ENCODE data around the gene SPOPL. TPM values are rescaled to one million over a fixed set of nuclear protein-coding genes. Genes with fewer than 3 reads are reported as not detected.

The SPOPL gene
- total RNA-seq, 1 experiment from 2014 or later: 31.6 TPM

DNA sequence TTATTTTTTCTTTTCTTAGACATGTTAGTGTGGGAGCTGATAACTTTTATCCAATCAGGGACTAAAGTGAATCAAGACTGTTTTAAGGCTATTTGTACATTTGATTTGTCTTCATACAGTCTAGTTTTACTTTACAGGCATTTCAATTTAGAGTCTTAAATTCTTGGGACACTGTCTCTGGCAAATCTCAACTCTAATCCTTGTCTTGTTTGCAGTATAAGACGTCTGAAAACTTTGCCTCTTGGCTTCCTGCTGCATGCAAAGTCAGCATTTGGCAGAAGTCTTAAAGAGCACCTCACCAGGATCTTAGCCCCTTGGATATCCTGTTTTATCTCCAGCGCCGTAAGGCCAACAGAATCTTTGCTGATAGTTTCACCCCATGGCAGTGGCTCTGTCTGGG is 30.3 kb downstream of the SPOPL start:
- Histone ChIP-seq H3K4me3 (ENCODE audit: low read depth, low read length) (no peak overlapping the region), H3K27me3 (replicated peaks; ENCODE audit: control insufficient read depth, insufficient read depth, low read length) (no peaks in the 10 kb centered on the region), H3K4me1 (peaks cover 4% of the 10 kb centered on the region), H3K36me3 (ENCODE audit: control insufficient read depth, insufficient read depth, low read length) (no peaks in the 10 kb centered on the region), H3K9me3 (no peaks in the 10 kb centered on the region)
- H3K9me3 Mint-ChIP-seq (ENCODE audit: unreplicated experiment): no peaks in the 10 kb centered on the region
- H3K36me3 Mint-ChIP-seq (ENCODE audit: insufficient read depth, unreplicated experiment): peaks cover 20% of the 10 kb centered on the region
- ChIA-PET CTCF (no interaction called here), POLR2A (no interaction called here)
- TF ChIP-seq, protein P1, sequence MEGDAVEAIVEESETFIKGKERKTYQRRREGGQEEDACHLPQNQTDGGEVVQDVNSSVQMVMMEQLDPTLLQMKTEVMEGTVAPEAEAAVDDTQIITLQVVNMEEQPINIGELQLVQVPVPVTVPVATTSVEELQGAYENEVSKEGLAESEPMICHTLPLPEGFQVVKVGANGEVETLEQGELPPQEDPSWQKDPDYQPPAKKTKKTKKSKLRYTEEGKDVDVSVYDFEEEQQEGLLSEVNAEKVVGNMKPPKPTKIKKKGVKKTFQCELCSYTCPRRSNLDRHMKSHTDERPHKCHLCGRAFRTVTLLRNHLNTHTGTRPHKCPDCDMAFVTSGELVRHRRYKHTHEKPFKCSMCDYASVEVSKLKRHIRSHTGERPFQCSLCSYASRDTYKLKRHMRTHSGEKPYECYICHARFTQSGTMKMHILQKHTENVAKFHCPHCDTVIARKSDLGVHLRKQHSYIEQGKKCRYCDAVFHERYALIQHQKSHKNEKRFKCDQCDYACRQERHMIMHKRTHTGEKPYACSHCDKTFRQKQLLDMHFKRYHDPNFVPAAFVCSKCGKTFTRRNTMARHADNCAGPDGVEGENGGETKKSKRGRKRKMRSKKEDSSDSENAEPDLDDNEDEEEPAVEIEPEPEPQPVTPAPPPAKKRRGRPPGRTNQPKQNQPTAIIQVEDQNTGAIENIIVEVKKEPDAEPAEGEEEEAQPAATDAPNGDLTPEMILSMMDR (IDR thresholded peaks at IDR 0.05; ENCODE audit: insufficient read depth in 1 of 2, low read depth in 1 of 2, low read length in 1 of 2, severe bottlenecking in 1 of 2, unreplicated experiment in 1 of 2): no peak
- H3K4me3 Mint-ChIP-seq (ENCODE audit: unreplicated experiment): no peak overlapping the region
- no TSS peak for BruUV-seq (replicated peaks)
- H3K27me3 Mint-ChIP-seq (ENCODE audit: insufficient read depth, unreplicated experiment): no peaks in the 10 kb centered on the region
- no peak overlapping the region for H3K27ac Mint-ChIP-seq (ENCODE audit: unreplicated experiment)
- DNase-seq: no peak
- intact Hi-C loops (cut with micrococcal nuclease; ENCODE audit: unreplicated experiment): no loop called here
- peaks cover 22% of the 10 kb centered on the region for H3K4me1 Mint-ChIP-seq (ENCODE audit: low read depth, unreplicated experiment)

DNA sequence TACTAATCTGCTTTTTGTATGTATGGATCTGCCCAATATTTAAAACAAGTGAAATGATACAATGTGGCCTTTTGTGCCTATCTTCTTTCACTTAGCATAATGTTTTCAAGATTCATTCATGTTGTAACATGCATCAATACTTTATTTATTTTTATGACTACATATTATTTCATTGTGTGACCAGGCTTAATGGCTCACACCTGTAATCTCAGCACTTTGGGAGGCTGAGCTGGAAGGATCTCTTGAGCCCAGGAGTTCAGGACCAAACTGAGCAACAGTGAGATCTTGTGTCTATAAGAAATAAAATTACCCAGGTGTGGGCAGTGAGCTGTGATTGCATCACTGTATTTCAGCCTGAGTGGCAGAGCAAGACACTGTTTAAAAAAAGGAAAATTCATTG is 33.2 kb downstream of the SPOPL start:
- intact Hi-C loops (cut with micrococcal nuclease; ENCODE audit: unreplicated experiment): no loop called here
- Histone ChIP-seq H3K36me3 (ENCODE audit: control insufficient read depth, insufficient read depth, low read length) (no peaks in the 10 kb centered on the region; the same call in 1 of the 2 replicates), H3K4me1 (peaks cover 10% of the 10 kb centered on the region), H3K4me3 (ENCODE audit: low read depth, low read length) (no peak overlapping the region), H3K27me3 (replicated peaks; ENCODE audit: control insufficient read depth, insufficient read depth, low read length) (no peaks in the 10 kb centered on the region), H3K9me3 (peaks cover 4% of the 10 kb centered on the region; the same call in 1 of the 2 replicates)
- no peak overlapping the region for H3K4me3 Mint-ChIP-seq (ENCODE audit: unreplicated experiment)
- peaks cover 37% of the 10 kb centered on the region for H3K36me3 Mint-ChIP-seq (ENCODE audit: insufficient read depth, unreplicated experiment)
- no TSS peak for BruUV-seq (replicated peaks)
- TF ChIP-seq, protein P1 (IDR thresholded peaks at IDR 0.05; ENCODE audit: insufficient read depth in 1 of 2, low read depth in 1 of 2, low read length in 1 of 2, severe bottlenecking in 1 of 2, unreplicated experiment in 1 of 2): no peak
- H3K9me3 Mint-ChIP-seq (ENCODE audit: unreplicated experiment): peaks cover 13% of the 10 kb centered on the region
- DNase-seq: no peak
- no peaks in the 10 kb centered on the region for H3K27me3 Mint-ChIP-seq (ENCODE audit: insufficient read depth, unreplicated experiment)
- no peak overlapping the region for H3K27ac Mint-ChIP-seq (ENCODE audit: unreplicated experiment)
- ChIA-PET CTCF (no interaction called here), POLR2A (no interaction called here)
- H3K4me1 Mint-ChIP-seq (ENCODE audit: low read depth, unreplicated experiment): peaks cover 23% of the 10 kb centered on the region

DNA sequence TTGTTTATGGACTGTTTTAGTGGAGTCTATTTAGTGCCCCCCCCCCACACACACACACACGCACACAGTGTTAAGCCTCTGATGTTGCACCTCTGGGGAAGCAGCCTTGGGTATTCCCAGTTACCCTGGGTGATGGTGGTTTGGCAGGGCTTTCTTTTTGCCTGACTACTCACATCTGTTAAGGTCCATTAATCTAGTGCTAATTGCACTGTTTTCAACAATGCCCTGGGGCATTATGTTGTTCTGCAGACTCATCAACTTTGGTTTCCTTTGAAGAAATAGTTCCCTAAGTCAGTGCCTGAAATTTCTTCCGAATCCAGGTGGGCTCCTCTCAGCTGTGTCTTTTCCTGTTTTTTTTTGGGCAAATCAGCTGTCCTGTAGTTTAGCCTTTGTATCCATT is 34.7 kb downstream of the SPOPL start:
- Mint-ChIP-seq H3K4me1 (ENCODE audit: low read depth, unreplicated experiment) (peaks cover 23% of the 10 kb centered on the region), H3K4me3 (ENCODE audit: unreplicated experiment) (no peak overlapping the region), H3K9me3 (ENCODE audit: unreplicated experiment) (peaks cover 13% of the 10 kb centered on the region), H3K36me3 (ENCODE audit: insufficient read depth, unreplicated experiment) (peaks cover 39% of the 10 kb centered on the region), H3K27me3 (ENCODE audit: insufficient read depth, unreplicated experiment) (no peaks in the 10 kb centered on the region), H3K27ac (ENCODE audit: unreplicated experiment) (no peak overlapping the region)
- POLR2A ChIA-PET: no interaction called here
- Histone ChIP-seq H3K4me3 (ENCODE audit: low read depth, low read length) (no peak overlapping the region), H3K9me3 (peaks cover 4% of the 10 kb centered on the region; the same call in 1 of the 2 replicates), H3K27me3 (replicated peaks; ENCODE audit: control insufficient read depth, insufficient read depth, low read length) (no peaks in the 10 kb centered on the region), H3K4me1 (peaks cover 10% of the 10 kb centered on the region), H3K36me3 (ENCODE audit: control insufficient read depth, insufficient read depth, low read length) (no peaks in the 10 kb centered on the region; the same call in 1 of the 2 replicates)
- no peak for DNase-seq
- BruUV-seq (replicated peaks): no TSS peak
- intact Hi-C loops (cut with micrococcal nuclease; ENCODE audit: unreplicated experiment): no loop called here
- TF ChIP-seq, protein P1 (IDR thresholded peaks at IDR 0.05; ENCODE audit: insufficient read depth in 1 of 2, low read depth in 1 of 2, low read length in 1 of 2, severe bottlenecking in 1 of 2, unreplicated experiment in 1 of 2): no peak
- CTCF ChIA-PET: no interaction called here

Data from Caco-2 (cell line).